C4-2B (cell line): Measurements from ENCODE around the gene PACRG.

Source experiments
- H3K27ac ChIP-seq: fragments of 450-650 bp; 2 replicates; pipeline ENCODE4 v1.5.1; 2017
- CTCF ChIP-seq: fragments of 450-650 bp; conservative IDR thresholded peaks from 2 replicates; pipeline ENCODE4 v1.5.1; 2017; ENCODE audit warnings: mild to moderate bottlenecking
- ZFX ChIP-seq: fragments of 450-650 bp; IDR thresholded peaks from 2 replicates; pipeline ENCODE4 v1.6.1; 2017

Gene PACRG

GRCh38 chr6:163318071-163318786 lies 590.5 kb downstream of the PACRG start:
- TF ChIP-seq ZFX (no peak), CTCF (no peak)
- H3K27ac ChIP-seq = no peak overlapping the region

GRCh38 chr6:163319609-163320366 lies 592.0 kb downstream of the PACRG start:
- no peak overlapping the region for H3K27ac ChIP-seq
- TF ChIP-seq CTCF = no peak
- TF ChIP-seq ZFX = no peak

- H3K27ac ChIP-seq = no peak overlapping the region
- TF ChIP-seq ZFX (no peak), CTCF (no peak)
These were observed 592.6 kb downstream of the PACRG start for GRCh38 chr6:163320402-163320801.

- H3K27ac ChIP-seq = no peak overlapping the region
- TF ChIP-seq CTCF (no peak), ZFX (no peak)
These were observed 593.0 kb downstream of the PACRG start for GRCh38 chr6:163320804-163321203.

GRCh38 chr6:163321717-163322116 lies 593.9 kb downstream of the PACRG start:
- TF ChIP-seq ZFX (no peak), CTCF (no peak)
- no peak overlapping the region for H3K27ac ChIP-seq

GRCh38 chr6:163323274-163323673 lies 595.5 kb downstream of the PACRG start:
- no peak for TF ChIP-seq ZFX
- TF ChIP-seq CTCF = no peak
- H3K27ac ChIP-seq = no peak overlapping the region

- no peak overlapping the region for H3K27ac ChIP-seq
- TF ChIP-seq CTCF = no peak
- TF ChIP-seq ZFX = no peak
These were observed 595.9 kb downstream of the PACRG start for GRCh38 chr6:163323705-163324104.
